Endothelial cell of umbilical vein (primary cell): ENCODE measurements around the gene CTNND2. TPM values are rescaled to one million over a fixed set of nuclear protein-coding genes. Genes with fewer than 3 reads are reported as not detected.

Experiments
- BruUV-seq: library from RNA; stranded (reverse); fragments of 400-500 nt; replicated peaks from 2 replicates; lab custom pipeline; 2021; lab: Mats Ljungman, UMichigan
- CTCF ChIA-PET: fragments of 300-600, 350-600 bp; sonication (Branson Sonifier 250); formaldehyde crosslinking; loops from one replicate; lab custom pipeline; 2021; ENCODE audit warnings: antibody characterized with exemption, inconsistent platforms; lab: Charles Lee
- POLR2A ChIA-PET: fragments of 300-600, 350-600 bp; sonication (Branson Sonifier 250); formaldehyde crosslinking; loops from one replicate; lab custom pipeline; 2021; ENCODE audit warnings: antibody characterized with exemption, inconsistent platforms; lab: Charles Lee
- DNase-seq: peaks from one replicate; pipeline ENCODE4 v3.0.0-alpha.2; 2011; ENCODE audit warnings: low read depth, low spot score
- FAIRE-seq: peaks from 2 replicates; lab custom pipeline; 2011; peaks lifted over from hg19 to GRCh38; lab: Jason Lieb, UNC
- H2AFZ ChIP-seq: 2 replicates; pipeline ENCODE4 v1.6.0; 2012; ENCODE audit warnings: low read depth, low read length, control low read depth, inconsistent platforms
- H3K27ac ChIP-seq: 2 replicates; pipeline ENCODE4 v1.5.1; 2011; ENCODE audit warnings: low read depth, mild to moderate bottlenecking, control low read depth, low read length, moderate library complexity; ENCODE audit not compliant: insufficient read depth
- H3K27me3 ChIP-seq, 2 experiments: 2 replicates each; pipeline versions ENCODE4 v1.6.0 to v1.6.1; 2011; ENCODE audit warnings: low read length in 2 of 2, mixed read lengths in 1 of 2; ENCODE audit not compliant: control insufficient read depth in 2 of 2, insufficient read depth in 2 of 2
- H3K36me3 ChIP-seq, 2 experiments: 2 replicates in 1 of 2; 3 replicates in 1 of 2; pipeline ENCODE4 v1.5.1; 2011; ENCODE audit warnings: low read length in 2 of 2, mild to moderate bottlenecking in 1 of 2, moderate library complexity in 1 of 2; ENCODE audit not compliant: control insufficient read depth in 2 of 2, insufficient read depth in 2 of 2; ENCODE audit errors: extremely low read depth in 1 of 2
- H3K4me1 ChIP-seq: 3 replicates; pipeline ENCODE4 v1.5.1; 2011; ENCODE audit warnings: mild to moderate bottlenecking, low read length; ENCODE audit not compliant: control insufficient read depth, insufficient read depth; ENCODE audit errors: extremely low read depth
- H3K4me2 ChIP-seq: 2 replicates; pipeline ENCODE4 v1.6.1; 2011; ENCODE audit warnings: low read length, control low read depth, mixed read lengths; ENCODE audit not compliant: insufficient read depth
- H3K4me3 ChIP-seq, 3 experiments: fragments of 200-600 bp in 1 of 3; sonication (generic), shearing (Covaris generic) in 1 of 3; replicated peaks in 1 of 3; 2 replicates each; pipeline ENCODE4 v1.5.1; 2011 to 2016; ENCODE audit warnings: control low read depth in 3 of 3, low read length in 3 of 3, mild to moderate bottlenecking in 2 of 3, inconsistent platforms in 1 of 3, low read depth in 1 of 3, moderate library complexity in 1 of 3; ENCODE audit not compliant: insufficient read depth in 1 of 3
- H3K79me2 ChIP-seq: 2 replicates; pipeline ENCODE4 v1.6.0; 2012; ENCODE audit warnings: low read length, inconsistent platforms; ENCODE audit not compliant: control insufficient read depth, insufficient read depth
- H3K9ac ChIP-seq: replicated peaks from 2 replicates; pipeline ENCODE3; 2011; ENCODE audit warnings: low read length, control low read depth; ENCODE audit not compliant: insufficient read depth; ENCODE audit errors: extremely low read depth
- H3K9me1 ChIP-seq: replicated peaks from 3 replicates; pipeline ENCODE4 v1.6.0; 2011; ENCODE audit warnings: mild to moderate bottlenecking, low read length; ENCODE audit not compliant: control insufficient read depth, insufficient read depth; ENCODE audit errors: extremely low read depth
- H3K9me3 ChIP-seq: replicated peaks from 2 replicates; pipeline ENCODE4 v1.5.1; 2012; ENCODE audit warnings: low read length, inconsistent platforms; ENCODE audit not compliant: control insufficient read depth, insufficient read depth
- H4K20me1 ChIP-seq: replicated peaks from 2 replicates; pipeline ENCODE3; 2011; ENCODE audit warnings: mild to moderate bottlenecking, low read length; ENCODE audit not compliant: control insufficient read depth, insufficient read depth; ENCODE audit errors: extremely low read depth
- EZH2 ChIP-seq: IDR thresholded peaks from 2 replicates; pipeline ENCODE4 v1.6.1; 2012; ENCODE audit warnings: borderline replicate concordance, low read depth, mild to moderate bottlenecking, moderate library complexity, low read length, inconsistent platforms; ENCODE audit not compliant: severe bottlenecking
- FOS ChIP-seq: IDR thresholded peaks from 2 replicates; pipeline ENCODE4 v1.6.1; 2011; ENCODE audit warnings: mild to moderate bottlenecking, low read length, moderate library complexity, borderline replicate concordance; ENCODE audit not compliant: insufficient read depth
- GATA2 ChIP-seq: IDR thresholded peaks from 2 replicates; pipeline ENCODE4 v1.7.0; 2011; ENCODE audit warnings: low read depth, mild to moderate bottlenecking, moderate library complexity, mixed read lengths, low read length; ENCODE audit not compliant: insufficient read length, insufficient read depth
- JUN ChIP-seq: IDR thresholded peaks from 2 replicates; pipeline ENCODE4 v1.6.1; 2011; ENCODE audit warnings: borderline replicate concordance, low read depth; ENCODE audit not compliant: insufficient read length, insufficient read depth
- MYC ChIP-seq: IDR thresholded peaks from one replicate; pipeline ENCODE4 v1.6.1; 2011; ENCODE audit warnings: mild to moderate bottlenecking, low read depth, low read length
- POLR2A ChIP-seq: IDR thresholded peaks from 2 replicates; pipeline ENCODE4 v1.6.1; 2012; ENCODE audit warnings: low read depth, mild to moderate bottlenecking, control low read depth, low read length
- POLR2AphosphoS5 ChIP-seq: IDR thresholded peaks from 2 replicates; pipeline ENCODE4 v1.6.1; 2012; ENCODE audit warnings: low read depth, mild to moderate bottlenecking, control low read depth, low read length, moderate library complexity; ENCODE audit not compliant: insufficient read depth
- dilution Hi-C: fragments of 300-500 bp; cut with MboI; formaldehyde crosslinking; loops from one replicate; pipeline ENCODE4 v1.15.0; 2019; ENCODE audit warnings: low sequenced_read_pairs; ENCODE audit not compliant: extremely low pct_ligation_motif_present
- intact Hi-C: fragments of 100-400 bp; cut with micrococcal nuclease; formaldehyde crosslinking; loops from one replicate; pipeline ENCODE4 v1.10.0; 2022
- polyA plus RNA-seq, 4 experiments: library from polyadenylated mRNA; depleted of rRNA in 3 of 4; stranded (reverse) in 3 of 4; unstranded in 1 of 4; fragments of >200 nt; gene quantifications; 2 replicates each; pipeline versions ENCODE4 v1.2.1 to v1.2.3, GENCODE V29; 2011 to 2012; ENCODE audit warnings: missing spikeins in 1 of 4
- total RNA-seq: library from RNA; stranded (reverse); gene quantifications from 2 replicates; pipeline ENCODE4 v1.2.3, GENCODE V29; 2021
- TF ChIP-seq, protein P1 (sequence below): IDR thresholded peaks from 2 replicates; pipeline ENCODE4 v1.6.1; 2011; ENCODE audit not compliant: insufficient read depth, insufficient read length
- TF ChIP-seq, protein P2 (sequence below), 2 donors: IDR thresholded peaks; 1 replicate in 1 of 2; 2 replicates in 1 of 2; pipeline ENCODE4 v1.5.1; 2011; ENCODE audit warnings: low read length in 2 of 2, mild to moderate bottlenecking in 2 of 2, moderate library complexity in 2 of 2, control low read depth in 1 of 2, inconsistent platforms in 1 of 2, low read depth in 1 of 2; ENCODE audit not compliant: insufficient read depth in 1 of 2; ENCODE audit errors: extremely low read depth in 1 of 2

Gene CTNND2
- total and polyA plus RNA-seq, 2 donors (not counting 3 experiments of a cell fraction or from before 2014, with no cell fraction given), result not detected

DNA sequence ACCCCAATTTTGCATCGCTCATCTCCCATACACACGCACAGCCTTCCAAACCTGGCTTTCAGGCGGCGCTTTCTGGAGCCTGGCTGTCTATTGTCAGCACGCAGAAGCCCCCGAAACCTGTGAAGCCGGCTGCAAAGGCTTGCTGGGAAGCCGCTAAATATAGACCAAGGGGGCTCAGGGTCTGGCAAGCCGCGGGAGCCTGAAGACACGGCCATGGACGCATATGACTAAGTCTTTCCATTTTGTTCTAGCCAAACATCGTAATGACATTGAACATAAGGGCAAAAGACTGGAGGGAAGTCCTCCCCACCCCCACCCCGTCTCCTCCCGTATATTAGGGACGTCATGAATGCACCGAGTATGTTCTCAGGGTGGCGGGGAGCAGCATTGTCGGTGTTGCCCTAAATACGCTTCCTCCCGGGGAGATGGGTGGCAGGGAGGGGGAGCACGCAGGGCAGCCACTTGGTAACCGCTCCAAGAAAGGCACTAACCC is 1.1 kb downstream of the CTNND2 start:
- DNase-seq (no peak), FAIRE-seq (no peak)
- intact Hi-C loops, result no loop called here
- dilution Hi-C loops, result no loop called here
- Histone ChIP-seq H3K4me3 (no peak overlapping the region), H3K4me1 (no peaks in the 10 kb centered on the region), H3K27ac (no peak overlapping the region), H3K27me3 (peaks cover 16 to 27% of the 10 kb centered on the region in 2 experiments), H3K9ac (no peak overlapping the region), H2AFZ (no peak overlapping the region), H3K4me2 (no peak overlapping the region), H3K9me1 (no peaks in the 10 kb centered on the region), H3K36me3 (no peaks in the 10 kb centered on the region), H3K79me2 (no peaks in the 10 kb centered on the region), H4K20me1 (no peaks in the 10 kb centered on the region), H3K9me3 (no peaks in the 10 kb centered on the region)
- TF ChIP-seq POLR2A, result no peak
- TF ChIP-seq EZH2, result peak; percentile 56
- POLR2A ChIA-PET, result no interaction called here
- no TSS peak for BruUV-seq
- CTCF ChIA-PET, result no interaction called here

DNA sequence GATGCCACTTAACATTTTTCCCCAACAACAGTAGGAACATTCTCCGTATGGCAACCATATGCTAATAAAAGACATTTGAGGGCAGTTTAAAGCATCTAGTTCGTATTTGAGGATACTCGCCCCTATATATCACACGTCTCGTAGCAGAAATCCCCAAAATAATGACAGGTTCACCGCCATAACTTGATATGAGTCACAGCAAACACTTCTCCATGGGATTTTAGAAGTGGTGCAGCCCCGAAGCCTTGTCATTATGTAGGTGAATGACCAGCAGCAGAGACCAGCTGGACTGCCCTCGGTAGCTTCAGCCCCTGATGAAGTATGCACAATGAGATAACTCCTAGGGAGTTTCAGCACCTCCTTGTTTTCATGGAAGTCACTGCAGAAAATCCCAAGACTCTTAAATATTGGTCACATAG is 2.0 kb downstream of the CTNND2 start:
- Histone ChIP-seq H3K79me2 (no peaks in the 10 kb centered on the region), H3K27ac (no peak overlapping the region), H3K9me3 (no peaks in the 10 kb centered on the region), H2AFZ (no peak overlapping the region), H3K9ac (no peak overlapping the region), H3K36me3 (no peaks in the 10 kb centered on the region), H3K27me3 (peaks cover 16 to 27% of the 10 kb centered on the region in 2 experiments), H3K4me1 (no peaks in the 10 kb centered on the region), H3K4me2 (no peak overlapping the region), H4K20me1 (no peaks in the 10 kb centered on the region), H3K9me1 (no peaks in the 10 kb centered on the region), H3K4me3 (no peak overlapping the region)
- no peak for TF ChIP-seq EZH2
- TF ChIP-seq, protein P1, sequence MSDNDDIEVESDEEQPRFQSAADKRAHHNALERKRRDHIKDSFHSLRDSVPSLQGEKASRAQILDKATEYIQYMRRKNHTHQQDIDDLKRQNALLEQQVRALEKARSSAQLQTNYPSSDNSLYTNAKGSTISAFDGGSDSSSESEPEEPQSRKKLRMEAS, result no peak
- no peak for TF ChIP-seq POLR2A
- TF ChIP-seq JUN, result no peak
- TF ChIP-seq MYC, result no peak
- no peak for TF ChIP-seq GATA2
- TF ChIP-seq FOS, result no peak
- TF ChIP-seq POLR2AphosphoS5, result no peak
- TF ChIP-seq, protein P2, sequence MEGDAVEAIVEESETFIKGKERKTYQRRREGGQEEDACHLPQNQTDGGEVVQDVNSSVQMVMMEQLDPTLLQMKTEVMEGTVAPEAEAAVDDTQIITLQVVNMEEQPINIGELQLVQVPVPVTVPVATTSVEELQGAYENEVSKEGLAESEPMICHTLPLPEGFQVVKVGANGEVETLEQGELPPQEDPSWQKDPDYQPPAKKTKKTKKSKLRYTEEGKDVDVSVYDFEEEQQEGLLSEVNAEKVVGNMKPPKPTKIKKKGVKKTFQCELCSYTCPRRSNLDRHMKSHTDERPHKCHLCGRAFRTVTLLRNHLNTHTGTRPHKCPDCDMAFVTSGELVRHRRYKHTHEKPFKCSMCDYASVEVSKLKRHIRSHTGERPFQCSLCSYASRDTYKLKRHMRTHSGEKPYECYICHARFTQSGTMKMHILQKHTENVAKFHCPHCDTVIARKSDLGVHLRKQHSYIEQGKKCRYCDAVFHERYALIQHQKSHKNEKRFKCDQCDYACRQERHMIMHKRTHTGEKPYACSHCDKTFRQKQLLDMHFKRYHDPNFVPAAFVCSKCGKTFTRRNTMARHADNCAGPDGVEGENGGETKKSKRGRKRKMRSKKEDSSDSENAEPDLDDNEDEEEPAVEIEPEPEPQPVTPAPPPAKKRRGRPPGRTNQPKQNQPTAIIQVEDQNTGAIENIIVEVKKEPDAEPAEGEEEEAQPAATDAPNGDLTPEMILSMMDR (IDR thresholded peaks at IDR 0.05; ENCODE audit: extremely low read depth in 1 of 2, insufficient read depth in 1 of 2, low read depth in 1 of 2, low read length in 2 of 2), result no peak
- ChIA-PET POLR2A (interaction anchor here (0.7 kb wide), 1 partner anchor 1231 kb away, joined by 3 read pairs; no protein-coding TSS in a partner anchor), CTCF (no interaction called here)
- intact Hi-C loops, result no loop called here
- BruUV-seq, result no TSS peak
- FAIRE-seq, result no peak
- dilution Hi-C loops, result no loop called here
- no peak for DNase-seq
